Cardiac fibroblast (primary cell): ENCODE measurements around the gene SNX13.

ENCODE experiments used
- DNase-seq, 2 donors: peaks; one replicate each; pipeline versions ENCODE4 v3.0.0 to v3.0.0-alpha.2; 2010; ENCODE audit warnings: low read depth in 2 of 2
- H3K4me3 ChIP-seq, 2 donors: replicated peaks in 1 of 2; 1 replicate in 1 of 2; 2 replicates in 1 of 2; pipeline ENCODE4 v1.5.1; 2011; ENCODE audit warnings: low read depth in 2 of 2, low read length in 2 of 2, mild to moderate bottlenecking in 2 of 2, moderate library complexity in 1 of 2
- CTCF ChIP-seq: IDR thresholded peaks from one replicate; pipeline ENCODE4 v1.5.1; 2011; ENCODE audit warnings: low read depth, mild to moderate bottlenecking, low read length, inconsistent platforms

The SNX13 gene, protein sequence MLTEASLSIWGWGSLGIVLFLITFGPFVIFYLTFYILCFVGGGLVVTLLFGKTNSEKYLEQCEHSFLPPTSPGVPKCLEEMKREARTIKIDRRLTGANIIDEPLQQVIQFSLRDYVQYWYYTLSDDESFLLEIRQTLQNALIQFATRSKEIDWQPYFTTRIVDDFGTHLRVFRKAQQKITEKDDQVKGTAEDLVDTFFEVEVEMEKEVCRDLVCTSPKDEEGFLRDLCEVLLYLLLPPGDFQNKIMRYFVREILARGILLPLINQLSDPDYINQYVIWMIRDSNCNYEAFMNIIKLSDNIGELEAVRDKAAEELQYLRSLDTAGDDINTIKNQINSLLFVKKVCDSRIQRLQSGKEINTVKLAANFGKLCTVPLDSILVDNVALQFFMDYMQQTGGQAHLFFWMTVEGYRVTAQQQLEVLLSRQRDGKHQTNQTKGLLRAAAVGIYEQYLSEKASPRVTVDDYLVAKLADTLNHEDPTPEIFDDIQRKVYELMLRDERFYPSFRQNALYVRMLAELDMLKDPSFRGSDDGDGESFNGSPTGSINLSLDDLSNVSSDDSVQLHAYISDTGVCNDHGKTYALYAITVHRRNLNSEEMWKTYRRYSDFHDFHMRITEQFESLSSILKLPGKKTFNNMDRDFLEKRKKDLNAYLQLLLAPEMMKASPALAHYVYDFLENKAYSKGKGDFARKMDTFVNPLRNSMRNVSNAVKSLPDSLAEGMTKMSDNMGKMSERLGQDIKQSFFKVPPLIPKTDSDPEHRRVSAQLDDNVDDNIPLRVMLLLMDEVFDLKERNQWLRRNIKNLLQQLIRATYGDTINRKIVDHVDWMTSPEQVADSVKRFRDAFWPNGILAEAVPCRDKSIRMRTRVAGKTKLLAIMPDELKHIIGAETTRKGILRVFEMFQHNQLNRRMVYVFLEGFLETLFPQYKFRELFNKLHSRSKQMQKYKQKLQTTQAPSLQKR

GRCh38 chr7:17940302-17940883 lies at the start of gene SNX13:
Gene SNX13 (minus strand): TSS chr7:17940494. CDS start chr7:17940295, 199 bp downstream.
- H3K4me3 ChIP-seq, result peak within 1 kb of the TSS; percentile 89 to 91
- DNase-seq, result peak; percentile 93 to 95
- no peak for TF ChIP-seq CTCF

- no peak for TF ChIP-seq CTCF
These were observed 49.3 kb upstream of the SNX13 start for GRCh38 chr7:17989546-17989945.

DNA sequence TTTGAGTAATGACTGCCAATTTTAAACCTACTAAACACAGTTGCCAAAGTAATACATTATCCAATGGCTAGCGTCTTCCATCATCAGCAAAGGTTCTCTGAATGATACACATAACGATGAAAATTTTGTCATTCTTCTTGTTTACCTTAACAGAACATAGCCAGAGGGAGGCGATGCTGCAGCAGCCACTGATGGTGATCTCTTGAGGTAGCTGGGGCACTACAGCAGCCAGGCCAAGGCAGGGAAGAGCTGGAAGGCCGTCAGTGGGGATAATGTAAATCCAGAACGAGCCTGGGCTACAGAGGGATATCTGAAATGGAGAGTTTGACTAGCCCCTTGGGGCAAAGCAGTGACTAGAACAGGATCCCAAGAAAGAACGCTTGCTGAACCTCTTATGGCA lies 48.6 kb upstream of the SNX13 start:
- no peak for DNase-seq
- TF ChIP-seq CTCF, result no peak
- H3K4me3 ChIP-seq, result no peak overlapping the region

More at GRCh38 chr7:17989546-17989945, 49.3 kb upstream of the SNX13 start:
- H3K4me3 ChIP-seq, result no peak overlapping the region
- DNase-seq, result peak in 1 of 2 donors; percentile 40

GRCh38 chr7:17988141-17988540 lies 47.8 kb upstream of the SNX13 start:
- no peak overlapping the region for H3K4me3 ChIP-seq
- DNase-seq, result peak in 1 of 2 donors; percentile 24

GRCh38 chr7:17986851-17987250 lies 46.6 kb upstream of the SNX13 start:
- peak; percentile 87 to 88 for DNase-seq

More at GRCh38 chr7:17988141-17988540, 47.8 kb upstream of the SNX13 start:
- TF ChIP-seq CTCF, result no peak

More at GRCh38 chr7:17986851-17987250, 46.6 kb upstream of the SNX13 start:
- H3K4me3 ChIP-seq, result no peak overlapping the region
- TF ChIP-seq CTCF, result no peak
